Neutrophil (primary cell): Measurements from ENCODE around the gene CCL22.
"Not testable (repeated sequence)": the region's sequence is repeated elsewhere in the genome, so short reads cannot be mapped to it uniquely, and the experiment has no call there.

Source experiments
- H3K27ac ChIP-seq: fragments of 200-600 bp; sonication (generic); 2 replicates; pipeline ENCODE4 v1.5.1; 2016; ENCODE audit warnings: mild to moderate bottlenecking, moderate library complexity
- H3K27me3 ChIP-seq: fragments of 200-600 bp; sonication (generic); 2 replicates; pipeline ENCODE4 v1.6.0; 2016; ENCODE audit warnings: mild to moderate bottlenecking
- H3K36me3 ChIP-seq: fragments of 200-600 bp; sonication (generic); 2 replicates; pipeline ENCODE4 v1.5.1; 2017
- H3K4me1 ChIP-seq, 2 experiments: fragments of 200-600 bp in 1 of 2; sonication (generic) in 1 of 2; 1 replicate in 1 of 2; 2 replicates in 1 of 2; pipeline versions ENCODE4 v1.5.1 to v1.6.1; 2013 to 2016; ENCODE audit warnings: low read depth in 1 of 2, low read length in 1 of 2, mild to moderate bottlenecking in 1 of 2, moderate library complexity in 1 of 2; ENCODE audit not compliant: control insufficient read depth in 1 of 2, insufficient read depth in 1 of 2
- H3K4me3 ChIP-seq, 2 experiments: fragments of 200-600 bp in 1 of 2; sonication (generic) in 1 of 2; 1 replicate in 1 of 2; 2 replicates in 1 of 2; pipeline ENCODE4 v1.5.1; 2013 to 2016; ENCODE audit warnings: low read depth in 1 of 2, low read length in 1 of 2, mild to moderate bottlenecking in 1 of 2, moderate library complexity in 1 of 2
- H3K9me3 ChIP-seq: fragments of 200-600 bp; sonication (generic); 2 replicates; pipeline ENCODE4 v1.5.1; 2016
- TF ChIP-seq, protein P1 (sequence below): fragments of 200-600 bp; sonication (generic); IDR thresholded peaks from 2 replicates; pipeline ENCODE4 v1.5.1; 2016; ENCODE audit warnings: antibody characterized with exemption

Gene CCL22

DNA sequence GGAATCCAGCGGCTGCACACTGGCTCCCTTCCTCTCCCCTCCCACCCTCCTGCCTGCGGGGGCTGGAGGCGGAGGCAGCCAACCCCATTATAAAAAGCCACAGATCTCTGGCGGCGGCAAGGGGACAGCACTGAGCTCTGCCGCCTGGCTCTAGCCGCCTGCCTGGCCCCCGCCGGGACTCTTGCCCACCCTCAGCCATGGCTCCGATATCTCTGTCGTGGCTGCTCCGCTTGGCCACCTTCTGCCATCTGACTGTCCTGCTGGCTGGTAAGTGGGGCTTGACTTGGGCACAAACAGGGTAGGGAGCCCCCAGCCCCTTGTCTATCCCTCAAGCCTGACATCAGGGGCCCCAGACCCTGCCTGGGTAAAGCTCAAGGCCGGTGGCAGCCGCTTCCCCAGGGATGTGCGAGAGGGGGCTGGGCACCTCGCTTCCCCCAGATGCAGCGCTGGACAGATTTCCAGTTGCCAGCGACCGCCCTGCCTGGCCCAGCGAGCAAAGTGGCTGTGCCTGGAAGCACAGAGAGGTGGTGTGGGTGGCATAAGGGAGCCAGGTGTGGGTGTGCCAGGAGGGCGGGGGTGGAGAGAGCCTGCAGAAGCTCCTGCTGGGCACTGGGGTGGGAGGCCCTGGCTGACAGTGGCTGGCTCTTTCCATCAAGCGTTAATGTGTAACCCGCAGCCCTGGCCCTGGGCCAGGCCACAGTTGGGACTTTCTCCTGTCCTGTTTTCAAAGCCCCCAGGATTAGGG, 14.0 kb downstream of the CCL22 start, which contains the start of gene CX3CL1:
TSS of gene CX3CL1 (plus strand) at position 119 of the 745 bp plus-strand sequence. CDS start at position 198, 79 bp downstream.
- H3K4me3 ChIP-seq = no peak within 1 kb of the TSS
- TF ChIP-seq, protein P1, sequence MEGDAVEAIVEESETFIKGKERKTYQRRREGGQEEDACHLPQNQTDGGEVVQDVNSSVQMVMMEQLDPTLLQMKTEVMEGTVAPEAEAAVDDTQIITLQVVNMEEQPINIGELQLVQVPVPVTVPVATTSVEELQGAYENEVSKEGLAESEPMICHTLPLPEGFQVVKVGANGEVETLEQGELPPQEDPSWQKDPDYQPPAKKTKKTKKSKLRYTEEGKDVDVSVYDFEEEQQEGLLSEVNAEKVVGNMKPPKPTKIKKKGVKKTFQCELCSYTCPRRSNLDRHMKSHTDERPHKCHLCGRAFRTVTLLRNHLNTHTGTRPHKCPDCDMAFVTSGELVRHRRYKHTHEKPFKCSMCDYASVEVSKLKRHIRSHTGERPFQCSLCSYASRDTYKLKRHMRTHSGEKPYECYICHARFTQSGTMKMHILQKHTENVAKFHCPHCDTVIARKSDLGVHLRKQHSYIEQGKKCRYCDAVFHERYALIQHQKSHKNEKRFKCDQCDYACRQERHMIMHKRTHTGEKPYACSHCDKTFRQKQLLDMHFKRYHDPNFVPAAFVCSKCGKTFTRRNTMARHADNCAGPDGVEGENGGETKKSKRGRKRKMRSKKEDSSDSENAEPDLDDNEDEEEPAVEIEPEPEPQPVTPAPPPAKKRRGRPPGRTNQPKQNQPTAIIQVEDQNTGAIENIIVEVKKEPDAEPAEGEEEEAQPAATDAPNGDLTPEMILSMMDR = no peak
- no peaks in the 10 kb centered on the region for H3K36me3 ChIP-seq
- no peaks in the 10 kb centered on the region for H3K4me1 ChIP-seq
- H3K27me3 ChIP-seq = peaks cover 38% of the 10 kb centered on the region
- H3K9me3 ChIP-seq = no peaks in the 10 kb centered on the region
- H3K27ac ChIP-seq = no peak within 1 kb of the TSS

DNA sequence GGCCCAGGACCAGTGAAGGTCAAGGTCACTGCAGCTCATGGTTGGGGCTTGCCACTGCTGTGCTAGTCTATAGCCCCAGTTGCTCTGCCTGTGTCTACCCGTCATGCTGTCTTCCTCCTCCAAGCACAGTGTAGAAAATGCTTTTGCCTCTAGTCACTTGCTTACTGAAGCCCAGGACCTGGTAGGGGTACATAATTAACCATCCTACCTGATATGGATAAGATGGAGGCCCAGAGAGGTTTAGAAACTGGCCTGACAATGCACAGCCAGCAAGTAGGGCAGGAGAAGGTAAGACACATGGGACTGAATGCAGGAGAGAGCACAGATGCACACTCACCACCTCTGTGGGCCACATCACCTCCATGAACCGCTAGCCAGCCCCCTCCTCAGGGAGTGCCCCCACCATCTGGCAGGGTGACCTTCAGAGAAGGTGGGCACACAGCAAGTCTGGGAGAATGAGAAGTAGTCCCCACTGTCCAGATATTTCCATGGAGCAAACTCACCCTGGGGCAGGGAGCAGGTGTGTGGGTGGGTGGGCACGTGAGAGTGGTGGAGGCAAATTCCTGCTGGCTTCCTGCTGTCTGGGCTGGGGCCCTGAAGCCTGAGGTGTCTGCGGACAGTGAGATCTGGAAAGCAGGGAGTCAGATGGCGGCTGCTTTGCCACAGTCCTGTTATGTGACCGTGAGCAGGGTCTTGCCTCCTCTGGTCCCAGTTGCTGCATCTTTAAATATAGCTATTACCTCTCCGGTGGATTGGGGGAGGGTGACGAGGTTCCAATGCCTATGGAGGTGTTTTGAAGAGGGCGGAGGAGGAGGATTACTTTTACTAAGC, 14.7 kb downstream of the CCL22 start:
- Histone ChIP-seq H3K4me1 (no peaks in the 10 kb centered on the region), H3K36me3 (no peaks in the 10 kb centered on the region), H3K9me3 (no peaks in the 10 kb centered on the region), H3K27ac (no peak overlapping the region), H3K27me3 (peaks cover 38% of the 10 kb centered on the region), H3K4me3 (no peak overlapping the region)
- TF ChIP-seq, protein P1 = no peak

DNA sequence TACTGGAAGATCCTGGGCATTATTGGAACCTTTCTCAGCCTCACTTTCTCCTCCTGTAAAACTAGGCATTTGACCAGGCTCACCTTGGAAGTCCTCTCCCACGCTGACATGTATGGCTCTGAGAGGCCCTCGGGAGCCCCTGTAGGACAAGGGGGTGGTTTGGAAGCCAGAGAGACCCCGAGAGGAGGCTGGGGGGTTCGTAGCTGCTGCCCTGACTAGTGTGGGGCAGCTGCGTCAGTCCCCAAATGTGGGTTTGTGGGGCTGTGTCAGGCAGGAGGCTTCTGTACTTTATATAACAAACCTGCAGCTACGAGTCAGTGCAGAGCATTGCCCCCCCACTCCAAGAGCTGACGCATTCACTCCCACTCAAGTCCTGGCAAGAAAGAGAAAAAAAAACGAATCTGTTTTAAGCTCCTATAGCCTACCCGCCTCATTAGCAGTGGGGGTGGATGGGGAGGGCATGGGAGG, 15.5 kb downstream of the CCL22 start:
- Histone ChIP-seq H3K4me3 (no peak overlapping the region), H3K36me3 (no peaks in the 10 kb centered on the region), H3K9me3 (no peaks in the 10 kb centered on the region), H3K27me3 (peaks cover 36% of the 10 kb centered on the region), H3K4me1 (no peaks in the 10 kb centered on the region), H3K27ac (no peak overlapping the region)
- TF ChIP-seq, protein P1 = no peak

DNA sequence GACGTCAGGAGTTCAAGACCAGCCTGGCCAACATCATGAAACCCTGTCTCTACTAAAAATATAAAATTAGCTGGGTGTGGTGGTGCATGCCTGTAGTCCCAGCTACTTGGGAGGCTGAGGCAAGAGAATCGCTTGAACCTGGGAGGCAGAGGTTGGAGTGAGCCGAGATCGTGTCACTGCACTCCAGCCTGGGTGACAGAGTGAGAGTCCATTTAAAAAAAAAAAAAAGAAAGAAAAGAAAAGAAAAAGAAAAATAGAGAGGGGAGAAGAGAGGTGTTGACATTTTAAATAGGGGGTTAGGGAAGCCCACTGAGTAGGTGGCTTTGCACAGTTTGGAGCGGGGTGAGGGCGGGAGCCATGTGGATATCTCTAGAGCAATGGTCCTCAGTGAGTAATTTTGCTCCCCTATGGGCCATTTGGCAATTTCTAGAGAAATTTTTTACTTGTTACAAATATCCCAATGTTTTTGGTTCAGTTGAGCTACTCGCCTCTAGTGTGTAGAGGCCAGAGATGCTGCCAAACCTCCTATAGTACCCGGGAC, 16.4 kb downstream of the CCL22 start:
- H3K27me3 ChIP-seq = peaks cover 27% of the 10 kb centered on the region
- not testable (repeated sequence) for H3K4me3 ChIP-seq, H3K27ac ChIP-seq, H3K9me3 ChIP-seq, H3K36me3 ChIP-seq, H3K4me1 ChIP-seq

DNA sequence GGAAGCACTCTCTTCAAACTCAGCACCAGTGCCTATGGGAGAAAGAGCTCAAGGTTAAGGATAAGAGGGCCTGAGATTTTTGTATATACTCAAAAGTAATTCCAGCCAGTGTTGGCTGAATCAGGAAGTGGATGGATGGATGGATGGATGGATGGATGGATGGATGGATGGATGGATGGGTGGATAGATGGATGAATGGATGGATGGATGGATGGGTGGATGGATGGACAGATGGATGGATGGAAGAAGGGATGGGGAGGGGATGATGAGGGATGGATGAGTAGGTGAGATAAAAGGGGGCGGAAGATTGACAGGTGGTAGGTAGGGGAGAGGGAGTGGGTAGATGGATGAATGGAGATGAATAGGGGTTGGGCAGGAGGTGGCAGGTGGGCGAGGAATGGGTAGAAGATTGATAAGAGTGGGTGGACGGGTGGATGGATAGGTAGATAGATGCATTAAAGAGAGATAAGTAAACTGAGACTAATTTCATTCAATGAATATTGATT, 17.8 kb downstream of the CCL22 start:
- no peaks in the 10 kb centered on the region for H3K4me1 ChIP-seq

More for the DNA sequence above, 17.8 kb downstream of the CCL22 start:
- H3K27ac ChIP-seq = no peak overlapping the region
- H3K9me3 ChIP-seq = no peaks in the 10 kb centered on the region
- no peaks in the 10 kb centered on the region for H3K36me3 ChIP-seq
- H3K27me3 ChIP-seq = peaks cover 26% of the 10 kb centered on the region
- TF ChIP-seq, protein P1 = no peak
- no peak overlapping the region for H3K4me3 ChIP-seq
